ENCODE results near the gene MS4A10. TPM values are rescaled to one million over a fixed set of nuclear protein-coding genes. Genes with fewer than 3 reads are reported as not detected.

Gene MS4A10
- total and polyA plus RNA-seq, 2 of the 8 experiments (the other 6 are each of a cell fraction or from before 2014, with no cell fraction given), result not detected

GRCh38 chr11:60801194-60801593, 16.1 kb downstream of the MS4A10 start:
- CTCF ChIA-PET (ENCODE audit: partially characterized antibody), result interaction anchor here (1.5 to 3.5 kb wide), 3 partner anchors 30 to 87 kb away, joined by 4 to 11 read pairs (median 10); no protein-coding TSS in a partner anchor
- no peak overlapping the region for H3K27ac ChIP-seq (ENCODE audit: low read depth, low read length)

More at GRCh38 chr11:60801194-60801593, 16.1 kb downstream of the MS4A10 start:
- FAIRE-seq, result no peak
- Histone ChIP-seq H3K4ac (replicated peaks; ENCODE audit: insufficient read length, low read depth, low read length) (no peak overlapping the region), H3K4me1 (replicated peaks in 1 of 4; ENCODE audit: control insufficient read depth in 3 of 4, insufficient read depth in 4 of 4, low read length in 3 of 4) (no peaks in the 10 kb centered on the region), H3K79me2 (ENCODE audit: control insufficient read depth in 1 of 2, insufficient read depth in 2 of 2, low read length in 2 of 2) (no peaks in the 10 kb centered on the region), H3K56ac (replicated peaks; ENCODE audit: insufficient read length, low read depth, low read length) (no peak overlapping the region), H2BK120ac (replicated peaks; ENCODE audit: low read depth, low read length) (no peak overlapping the region), H3K9me3 (ENCODE audit: insufficient read depth in 2 of 2, low read depth in 1 of 2, low read length in 1 of 2) (no peaks in the 10 kb centered on the region), H2BK12ac (ENCODE audit: low read depth, low read length) (no peak overlapping the region), H3K9ac (replicated peaks in 1 of 4; ENCODE audit: extremely low read depth in 1 of 4, low read depth in 3 of 4, low read length in 3 of 4) (no peak overlapping the region), H4K91ac (replicated peaks; ENCODE audit: insufficient read length, low read length) (no peak overlapping the region), H2AFZ (ENCODE audit: low read length) (no peak overlapping the region), H2BK20ac (ENCODE audit: low read length) (no peak overlapping the region), H3K18ac (ENCODE audit: extremely low read depth, low read length) (no peak overlapping the region), H3K14ac (ENCODE audit: insufficient read length) (no peak overlapping the region), H2BK15ac (ENCODE audit: low read length) (no peak overlapping the region), H3K4me2 (ENCODE audit: insufficient read depth in 1 of 2, low read depth in 2 of 2, low read length in 2 of 2) (no peak overlapping the region), H2BK5ac (ENCODE audit: low read depth, low read length) (no peak overlapping the region), H3K4me3 (ENCODE audit: extremely low read depth in 1 of 4, insufficient read depth in 2 of 4, low read depth in 3 of 4, low read length in 4 of 4) (no peak overlapping the region), H4K8ac (ENCODE audit: extremely low read depth, insufficient read depth, low read length) (no peak overlapping the region), H3K79me1 (ENCODE audit: low read depth, low read length) (no peaks in the 10 kb centered on the region), H4K5ac (ENCODE audit: insufficient read length, low read depth, low read length) (no peak overlapping the region), H3K23ac (ENCODE audit: insufficient read length) (no peak overlapping the region), H3K23me2 (ENCODE audit: low read depth, low read length) (no peaks in the 10 kb centered on the region), H3K36me3 (ENCODE audit: control insufficient read depth in 2 of 4, insufficient read depth in 4 of 4, low read length in 3 of 4) (no peaks in the 10 kb centered on the region), H3K27me3 (replicated peaks in 1 of 4; ENCODE audit: control insufficient read depth in 3 of 4, extremely low read depth in 1 of 4, insufficient read depth in 3 of 4, low read length in 3 of 4) (peaks cover 0 to 3% (median 0%) of the 10 kb centered on the region in 4 experiments; a peak in 1 of 7 replicates), H4K20me1 (replicated peaks in 1 of 2; ENCODE audit: control insufficient read depth in 1 of 2, insufficient read depth in 2 of 2, low read length in 2 of 2) (no peaks in the 10 kb centered on the region), H2AK5ac (ENCODE audit: low read depth, low read length) (no peak overlapping the region)
- no peak for DNase-seq (ENCODE audit: low read depth in 1 of 2, low spot score in 2 of 2)
- no peak for TF ChIP-seq E2F6 (IDR thresholded peaks at IDR 0.05)
- TF ChIP-seq CTCF (IDR thresholded peaks at IDR 0.05; ENCODE audit: control extremely low read depth in 1 of 3, insufficient read depth in 1 of 3, low read depth in 1 of 3, low read length in 3 of 3), result peak in 1 of 3 experiments; percentile 3; a peak in 1 of 4 replicates
- no peak for TF ChIP-seq BCL11A (IDR thresholded peaks at IDR 0.05; ENCODE audit: low read depth in 2 of 2, low read length in 2 of 2)
- no peak for TF ChIP-seq CTBP2 (IDR thresholded peaks at IDR 0.05; ENCODE audit: borderline replicate concordance, insufficient read depth, insufficient read length, low read length)
- POLR2A ChIA-PET (ENCODE audit: partially characterized antibody), result no interaction called here
- WGBS, 2 experiments (ENCODE audit: extremely low coverage in 1 of 2, insufficient coverage in 1 of 2, insufficient read length in 1 of 2, insufficient replicate concordance in 2 of 2, low coverage in 1 of 2, low lambda C conversion rate in 2 of 2, missing lambda C conversion rate in 1 of 2), result 94% methylated on average over 10 of the region's 10 CpGs; no CpG with 5 or more reads in 1 of the 2 experiments

All from H1 (cell line).